IPS-15b (cell line): Measurements from ENCODE around the gene CHI3L1.

Experiments
- H3K27me3 ChIP-seq: one replicate; pipeline ENCODE4 v1.6.1; 2013; ENCODE audit warnings: low read length; ENCODE audit not compliant: control insufficient read depth, insufficient read depth
- H3K36me3 ChIP-seq: one replicate; pipeline ENCODE4 v1.6.1; 2013; ENCODE audit warnings: low read length; ENCODE audit not compliant: control insufficient read depth, insufficient read depth
- H3K4me1 ChIP-seq: one replicate; pipeline ENCODE4 v1.6.1; 2013; ENCODE audit warnings: mild to moderate bottlenecking, low read length; ENCODE audit not compliant: control insufficient read depth, insufficient read depth
- H3K4me3 ChIP-seq: one replicate; pipeline ENCODE4 v1.5.1; 2013; ENCODE audit warnings: low read depth, low read length
- H3K9ac ChIP-seq: one replicate; pipeline ENCODE4 v1.6.1; 2013; ENCODE audit warnings: low read depth, mild to moderate bottlenecking, low read length
- H3K9me3 ChIP-seq: one replicate; pipeline ENCODE4 v1.6.1; 2013; ENCODE audit warnings: mild to moderate bottlenecking, low read length; ENCODE audit not compliant: control insufficient read depth, insufficient read depth

The CHI3L1 gene

GRCh38 chr1:203178821-203179666 lies 7.5 kb downstream of the CHI3L1 start:
- Histone ChIP-seq H3K4me3 (no peak overlapping the region), H3K9me3 (no peaks in the 10 kb centered on the region), H3K36me3 (no peaks in the 10 kb centered on the region), H3K27me3 (no peaks in the 10 kb centered on the region), H3K9ac (no peak overlapping the region), H3K4me1 (peaks cover 9% of the 10 kb centered on the region)

- H3K36me3 ChIP-seq = no peaks in the 10 kb centered on the region
- no peaks in the 10 kb centered on the region for H3K27me3 ChIP-seq
- H3K4me3 ChIP-seq = no peak overlapping the region
- no peaks in the 10 kb centered on the region for H3K9me3 ChIP-seq
- H3K9ac ChIP-seq = no peak overlapping the region
- H3K4me1 ChIP-seq = peaks cover 9% of the 10 kb centered on the region
These were observed 8.4 kb downstream of the CHI3L1 start for GRCh38 chr1:203178083-203178482.

GRCh38 chr1:203177470-203178039 lies 8.9 kb downstream of the CHI3L1 start:
- H3K9me3 ChIP-seq = no peaks in the 10 kb centered on the region
- no peaks in the 10 kb centered on the region for H3K27me3 ChIP-seq
- H3K4me3 ChIP-seq = no peak overlapping the region
- H3K36me3 ChIP-seq = no peaks in the 10 kb centered on the region
- H3K9ac ChIP-seq = no peak overlapping the region
- H3K4me1 ChIP-seq = peaks cover 9% of the 10 kb centered on the region

- no peaks in the 10 kb centered on the region for H3K27me3 ChIP-seq
- H3K36me3 ChIP-seq = no peaks in the 10 kb centered on the region
- no peak overlapping the region for H3K9ac ChIP-seq
- H3K4me3 ChIP-seq = no peak overlapping the region
- peaks cover 12% of the 10 kb centered on the region for H3K4me1 ChIP-seq
- H3K9me3 ChIP-seq = no peaks in the 10 kb centered on the region
These were observed 9.5 kb downstream of the CHI3L1 start for GRCh38 chr1:203177036-203177405.

- no peak overlapping the region for H3K9ac ChIP-seq
- H3K27me3 ChIP-seq = no peaks in the 10 kb centered on the region
- H3K4me1 ChIP-seq = peaks cover 12% of the 10 kb centered on the region
- H3K4me3 ChIP-seq = no peak overlapping the region
- H3K36me3 ChIP-seq = no peaks in the 10 kb centered on the region
- no peaks in the 10 kb centered on the region for H3K9me3 ChIP-seq
These were observed 10.1 kb downstream of the CHI3L1 start for GRCh38 chr1:203176273-203177035.

- Histone ChIP-seq H3K36me3 (no peaks in the 10 kb centered on the region), H3K4me3 (no peak overlapping the region), H3K9me3 (no peaks in the 10 kb centered on the region), H3K9ac (no peak overlapping the region), H3K27me3 (no peaks in the 10 kb centered on the region), H3K4me1 (peaks cover 12% of the 10 kb centered on the region)
These were observed 10.7 kb downstream of the CHI3L1 start for GRCh38 chr1:203175827-203176241.

- Histone ChIP-seq H3K27me3 (no peaks in the 10 kb centered on the region), H3K4me1 (peaks cover 12% of the 10 kb centered on the region)
These were observed 11.2 kb downstream of the CHI3L1 start, which contains the start of gene MYBPH for GRCh38 chr1:203175237-203175826. Gene MYBPH, minus strand, starts transcription at chr1:203175826. Its CDS starts 71 bp downstream, at chr1:203175755.

GRCh38 chr1:203174324-203174985 lies 12.0 kb downstream of the CHI3L1 start:
- Histone ChIP-seq H3K4me3 (no peak overlapping the region), H3K27me3 (no peaks in the 10 kb centered on the region), H3K4me1 (peaks cover 12% of the 10 kb centered on the region), H3K36me3 (no peaks in the 10 kb centered on the region), H3K9ac (no peak overlapping the region), H3K9me3 (no peaks in the 10 kb centered on the region)

More at GRCh38 chr1:203175237-203175826, 11.2 kb downstream of the CHI3L1 start, which contains the start of gene MYBPH:
- Histone ChIP-seq H3K36me3 (no peaks in the 10 kb centered on the region), H3K9ac (no peak within 1 kb of the TSS), H3K9me3 (no peaks in the 10 kb centered on the region), H3K4me3 (no peak within 1 kb of the TSS)

GRCh38 chr1:203173566-203173965 lies 12.9 kb downstream of the CHI3L1 start:
- Histone ChIP-seq H3K36me3 (no peaks in the 10 kb centered on the region), H3K9me3 (no peaks in the 10 kb centered on the region), H3K4me3 (no peak overlapping the region), H3K4me1 (peaks cover 12% of the 10 kb centered on the region), H3K27me3 (no peaks in the 10 kb centered on the region), H3K9ac (no peak overlapping the region)

- H3K27me3 ChIP-seq = no peaks in the 10 kb centered on the region
- no peaks in the 10 kb centered on the region for H3K9me3 ChIP-seq
- no peak overlapping the region for H3K4me3 ChIP-seq
- H3K36me3 ChIP-seq = no peaks in the 10 kb centered on the region
- no peak overlapping the region for H3K9ac ChIP-seq
- H3K4me1 ChIP-seq = peaks cover 7% of the 10 kb centered on the region
These were observed 13.4 kb downstream of the CHI3L1 start for GRCh38 chr1:203173011-203173555.
